PC-3 (cell line): ENCODE measurements around the gene LRRC63.

Experiments
- EZH2 ChIP-seq: fragments of 300-600 bp; sonication (generic); IDR thresholded peaks from one replicate; pipeline ENCODE4 v1.6.1; 2017; ENCODE audit warnings: antibody characterized with exemption, mild to moderate bottlenecking, low read length; ENCODE audit not compliant: unreplicated experiment
- TF ChIP-seq, protein P1 (sequence below): fragments of 300-600 bp; sonication (generic); conservative IDR thresholded peaks from 2 replicates; pipeline ENCODE4 v1.5.1; 2017; ENCODE audit warnings: antibody characterized with exemption, low read depth, mild to moderate bottlenecking, low read length

GRCh38 chr13:46171739-46172138 is 40.0 kb upstream of the LRRC63 start:
- TF ChIP-seq, protein P1, sequence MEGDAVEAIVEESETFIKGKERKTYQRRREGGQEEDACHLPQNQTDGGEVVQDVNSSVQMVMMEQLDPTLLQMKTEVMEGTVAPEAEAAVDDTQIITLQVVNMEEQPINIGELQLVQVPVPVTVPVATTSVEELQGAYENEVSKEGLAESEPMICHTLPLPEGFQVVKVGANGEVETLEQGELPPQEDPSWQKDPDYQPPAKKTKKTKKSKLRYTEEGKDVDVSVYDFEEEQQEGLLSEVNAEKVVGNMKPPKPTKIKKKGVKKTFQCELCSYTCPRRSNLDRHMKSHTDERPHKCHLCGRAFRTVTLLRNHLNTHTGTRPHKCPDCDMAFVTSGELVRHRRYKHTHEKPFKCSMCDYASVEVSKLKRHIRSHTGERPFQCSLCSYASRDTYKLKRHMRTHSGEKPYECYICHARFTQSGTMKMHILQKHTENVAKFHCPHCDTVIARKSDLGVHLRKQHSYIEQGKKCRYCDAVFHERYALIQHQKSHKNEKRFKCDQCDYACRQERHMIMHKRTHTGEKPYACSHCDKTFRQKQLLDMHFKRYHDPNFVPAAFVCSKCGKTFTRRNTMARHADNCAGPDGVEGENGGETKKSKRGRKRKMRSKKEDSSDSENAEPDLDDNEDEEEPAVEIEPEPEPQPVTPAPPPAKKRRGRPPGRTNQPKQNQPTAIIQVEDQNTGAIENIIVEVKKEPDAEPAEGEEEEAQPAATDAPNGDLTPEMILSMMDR: no peak
- TF ChIP-seq EZH2: no peak
